Prostate gland (tissue), 2 donors: ENCODE measurements around the gene LIPH. TPM values are rescaled to one million over a fixed set of nuclear protein-coding genes. Genes with fewer than 3 reads are reported as not detected.
A peak's percentile ranks its signal among the peaks of the same experiment; 100 is the strongest.

ENCODE experiments used
- DNase-seq: peaks from one replicate; pipeline ENCODE4 v3.0.0-alpha.2; 2019; ENCODE audit warnings: low spot score
- H3K27ac ChIP-seq, 2 donors: fragments of 200-600 bp; sonication (generic); 2 replicates each; pipeline ENCODE4 v1.5.1; 2017 to 2019
- H3K27me3 ChIP-seq: fragments of 200-600 bp; sonication (generic); replicated peaks from 2 replicates; pipeline ENCODE4 v1.5.1; 2019; ENCODE audit not compliant: insufficient read depth
- H3K36me3 ChIP-seq, 2 donors: fragments of 200-600 bp; sonication (generic); 1 replicate in 1 of 2; 2 replicates in 1 of 2; pipeline versions ENCODE4 v1.5.1 to v1.8.1; 2017 to 2019
- H3K4me1 ChIP-seq: fragments of 200-600 bp; sonication (generic); replicated peaks from 2 replicates; pipeline ENCODE4 v1.5.1; 2019
- H3K4me3 ChIP-seq, 2 donors: fragments of 200-600 bp; sonication (generic); 2 replicates each; pipeline ENCODE4 v1.5.1; 2017 to 2019
- H3K9me3 ChIP-seq: fragments of 200-600 bp; sonication (generic); 2 replicates; pipeline ENCODE4 v1.5.1; 2017
- POLR2A ChIP-seq: fragments of 450-650 bp; IDR thresholded peaks from one replicate; pipeline ENCODE4 v1.6.1; 2016; ENCODE audit warnings: antibody characterized with exemption, mild to moderate bottlenecking
- POLR2AphosphoS5 ChIP-seq: sonication (generic); formaldehyde crosslinking; IDR thresholded peaks from one replicate; pipeline ENCODE4 v1.6.1; 2017; ENCODE audit warnings: antibody characterized with exemption
- WGBS: methylation state at CpG from one replicate; pipeline ENCODE4 v1.1.5; 2018; 5-methylcytosine and 5-hydroxymethylcytosine counted together
- intact Hi-C: fragments of 100-400 bp; cut with DNase I; formaldehyde crosslinking; loops from one replicate; pipeline ENCODE4 v1.14.2; 2022
- total RNA-seq, 2 donors: library from RNA; depleted of rRNA; stranded (reverse); fragments of >200 nt; gene quantifications; one replicate each; pipeline ENCODE4 v1.1.0, GENCODE V29; 2016
- TF ChIP-seq, protein P1 (sequence below), 4 experiments: fragments of 200-600 bp in 2 of 4; fragments of 450-650 bp in 2 of 4; sonication (generic) in 2 of 4; IDR thresholded peaks; 1 replicate in 3 of 4; 2 replicates in 1 of 4; pipeline ENCODE4 v1.5.1; 2016 to 2019; ENCODE audit warnings: antibody characterized with exemption in 4 of 4, mild to moderate bottlenecking in 2 of 4, moderate library complexity in 2 of 4

LIPH gene
- total RNA-seq: 10 to 100 TPM; 17.0 to 19.6 TPM

DNA sequence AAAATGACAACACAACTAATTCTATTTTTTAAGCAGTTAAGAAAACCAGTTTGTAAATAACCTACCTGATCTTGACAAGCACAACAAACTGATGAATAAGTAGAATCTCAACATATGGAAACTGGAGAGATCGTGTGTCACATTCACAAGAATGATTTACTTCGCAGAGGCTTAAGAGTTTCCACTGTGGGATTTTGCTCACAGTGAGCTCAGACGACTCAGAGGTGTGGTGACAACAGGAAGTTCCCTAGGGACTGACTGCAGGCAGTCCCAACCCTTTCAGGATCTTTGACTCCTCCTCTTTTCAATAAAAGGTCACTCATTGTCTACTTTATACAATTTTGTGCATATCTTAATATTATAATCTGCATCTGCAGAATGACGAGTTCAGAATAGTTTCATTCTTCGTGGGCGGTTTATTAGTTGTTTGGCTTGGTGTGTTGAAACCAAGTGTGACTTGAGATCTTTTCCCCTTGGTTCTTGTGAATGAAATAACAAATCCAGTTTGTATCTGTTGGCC, at the start of gene LIPH:
Gene LIPH, minus strand, starts transcription at position 231 of the 520 bp plus-strand sequence. Its CDS starts 117 bp downstream, at position 114.
- DNase-seq: peak; percentile 61
- intact Hi-C loops: no loop called here
- H3K36me3 ChIP-seq: no peaks in the 10 kb centered on the region
- peak within 1 kb of the TSS; percentile 20 to 25 for H3K4me3 ChIP-seq
- no peaks in the 10 kb centered on the region for H3K27me3 ChIP-seq
- H3K27ac ChIP-seq: peak within 1 kb of the TSS; percentile 67
- no peaks in the 10 kb centered on the region for H3K9me3 ChIP-seq
- no peaks in the 10 kb centered on the region for H3K4me1 ChIP-seq
- WGBS: 27% methylated on average over 6 of the region's 6 CpGs
- TF ChIP-seq POLR2A (peak; percentile 59), POLR2AphosphoS5 (peak; percentile 70)
- TF ChIP-seq, protein P1, sequence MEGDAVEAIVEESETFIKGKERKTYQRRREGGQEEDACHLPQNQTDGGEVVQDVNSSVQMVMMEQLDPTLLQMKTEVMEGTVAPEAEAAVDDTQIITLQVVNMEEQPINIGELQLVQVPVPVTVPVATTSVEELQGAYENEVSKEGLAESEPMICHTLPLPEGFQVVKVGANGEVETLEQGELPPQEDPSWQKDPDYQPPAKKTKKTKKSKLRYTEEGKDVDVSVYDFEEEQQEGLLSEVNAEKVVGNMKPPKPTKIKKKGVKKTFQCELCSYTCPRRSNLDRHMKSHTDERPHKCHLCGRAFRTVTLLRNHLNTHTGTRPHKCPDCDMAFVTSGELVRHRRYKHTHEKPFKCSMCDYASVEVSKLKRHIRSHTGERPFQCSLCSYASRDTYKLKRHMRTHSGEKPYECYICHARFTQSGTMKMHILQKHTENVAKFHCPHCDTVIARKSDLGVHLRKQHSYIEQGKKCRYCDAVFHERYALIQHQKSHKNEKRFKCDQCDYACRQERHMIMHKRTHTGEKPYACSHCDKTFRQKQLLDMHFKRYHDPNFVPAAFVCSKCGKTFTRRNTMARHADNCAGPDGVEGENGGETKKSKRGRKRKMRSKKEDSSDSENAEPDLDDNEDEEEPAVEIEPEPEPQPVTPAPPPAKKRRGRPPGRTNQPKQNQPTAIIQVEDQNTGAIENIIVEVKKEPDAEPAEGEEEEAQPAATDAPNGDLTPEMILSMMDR (IDR thresholded peaks at IDR 0.05): peak in 1 of 4 experiments; percentile 19

DNA sequence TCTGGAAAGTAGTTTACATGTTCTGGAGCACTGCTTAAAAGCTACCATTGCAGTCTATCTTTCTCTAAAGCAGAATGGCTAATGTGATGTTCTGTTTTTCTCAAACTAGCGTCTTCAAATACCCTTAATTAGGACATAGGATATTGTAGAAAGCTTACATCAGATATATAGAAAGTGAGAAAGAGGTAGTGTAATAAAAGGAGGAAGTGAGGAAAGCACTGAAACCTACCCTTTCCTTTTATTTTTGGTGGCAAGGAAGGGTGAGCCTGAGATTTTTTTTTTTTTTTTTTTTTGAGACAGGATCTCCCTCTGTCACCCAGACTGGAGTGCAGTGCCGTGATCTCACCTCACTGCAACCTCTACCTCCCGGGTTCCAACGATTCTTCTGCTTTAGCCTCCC, 43.1 kb upstream of the LIPH start:
- Histone ChIP-seq H3K36me3 (no peaks in the 10 kb centered on the region), H3K9me3 (no peaks in the 10 kb centered on the region), H3K27ac (no peak overlapping the region), H3K4me3 (no peak overlapping the region), H3K4me1 (no peaks in the 10 kb centered on the region), H3K27me3 (no peaks in the 10 kb centered on the region)
- DNase-seq: no peak
- TF ChIP-seq POLR2A: no peak
- TF ChIP-seq POLR2AphosphoS5: no peak
- TF ChIP-seq, protein P1 (IDR thresholded peaks at IDR 0.05): no peak
- intact Hi-C loops: no loop called here
- WGBS: 83% methylated on average over 4 of the region's 4 CpGs

DNA sequence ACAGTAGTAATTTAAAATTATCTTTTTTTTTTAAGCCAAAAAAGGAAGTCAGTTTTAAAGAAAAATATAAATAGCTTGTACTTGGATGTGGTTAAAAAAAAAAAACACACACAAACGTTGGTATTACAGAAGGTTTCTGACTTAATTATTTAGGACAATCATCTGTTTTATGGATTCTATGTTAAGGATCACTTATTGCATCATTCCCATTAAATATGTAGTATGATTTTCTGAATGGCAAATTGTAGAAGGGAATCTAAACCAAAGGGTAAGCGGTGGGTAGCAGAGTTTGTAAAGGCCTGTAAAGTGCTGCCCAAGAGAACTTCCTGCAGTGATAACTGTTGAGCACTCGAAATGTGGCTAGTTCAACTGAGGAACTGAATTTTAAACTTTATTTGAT, 41.7 kb upstream of the LIPH start:
- intact Hi-C loops: no loop called here
- H3K36me3 ChIP-seq: no peaks in the 10 kb centered on the region
- DNase-seq: no peak
- TF ChIP-seq, protein P1 (IDR thresholded peaks at IDR 0.05): no peak
- TF ChIP-seq POLR2A (no peak), POLR2AphosphoS5 (no peak)
- no peaks in the 10 kb centered on the region for H3K4me1 ChIP-seq
- no peak overlapping the region for H3K4me3 ChIP-seq
- no peak overlapping the region for H3K27ac ChIP-seq
- WGBS: 74% methylated on average over 3 of the region's 3 CpGs
- no peaks in the 10 kb centered on the region for H3K9me3 ChIP-seq
- no peaks in the 10 kb centered on the region for H3K27me3 ChIP-seq

DNA sequence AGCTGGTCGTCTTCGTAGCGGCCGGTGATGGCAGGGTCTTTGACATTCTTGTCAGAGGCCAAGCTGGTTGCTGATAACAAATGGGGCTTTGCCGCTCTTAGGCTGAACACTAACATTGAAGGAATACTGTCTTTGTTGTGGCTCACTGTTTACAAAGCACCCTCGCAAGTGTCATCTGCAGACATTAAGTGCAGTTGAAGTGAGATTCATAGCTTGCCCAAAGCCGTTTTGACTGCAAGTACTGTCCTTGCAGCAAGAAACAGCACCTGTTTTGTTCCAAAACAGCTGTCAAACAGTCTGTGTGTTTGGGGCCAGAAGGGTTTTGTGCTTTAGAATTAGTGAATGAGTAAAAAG, 34.3 kb upstream of the LIPH start:
- Histone ChIP-seq H3K27me3 (no peaks in the 10 kb centered on the region), H3K4me1 (no peaks in the 10 kb centered on the region), H3K9me3 (no peaks in the 10 kb centered on the region), H3K4me3 (peak overlapping the region; percentile 82), H3K27ac (peak overlapping the region; percentile 95 to 97), H3K36me3 (no peaks in the 10 kb centered on the region)
- intact Hi-C loops: no loop called here
- no peak for DNase-seq
- 0% methylated on average over 7 of the region's 7 CpGs for WGBS
- TF ChIP-seq POLR2AphosphoS5 (no peak), POLR2A (no peak)
- TF ChIP-seq, protein P1 (IDR thresholded peaks at IDR 0.05): no peak
